Fibroblast of lung (primary cell): ENCODE measurements around the gene CATSPERE.

Experiments used
- CTCF ChIP-seq, 2 donors: IDR thresholded peaks in 1 of 2; conservative IDR thresholded peaks in 1 of 2; 1 replicate in 1 of 2; 2 replicates in 1 of 2; pipeline ENCODE4 v1.5.1; 2011 to 2012; ENCODE audit warnings: low read length in 2 of 2, control low read depth in 1 of 2, inconsistent platforms in 1 of 2, low read depth in 1 of 2, mild to moderate bottlenecking in 1 of 2
- EZH2 ChIP-seq: IDR thresholded peaks from 2 replicates; pipeline ENCODE4 v1.5.1; 2012; ENCODE audit warnings: low read length, control low read depth, mild to moderate bottlenecking; ENCODE audit errors: missing control alignments

- TF ChIP-seq CTCF (conservative IDR thresholded peaks at IDR 0.05 in 1 of 2, IDR thresholded peaks at IDR 0.05 in 1 of 2; ENCODE audit: low read depth in 1 of 2, low read length in 2 of 2): no peak
- no peak for TF ChIP-seq EZH2
Measured at GRCh38 chr1:244448279-244449036, 12.6 kb upstream of the CATSPERE start.
